HFFc6 (cell line): Measurements from ENCODE around the gene FIP1L1. TPM values are rescaled to one million over a fixed set of nuclear protein-coding genes. Genes with fewer than 3 reads are reported as not detected.
"Not testable (repeated sequence)": the region's sequence is repeated elsewhere in the genome, so short reads cannot be mapped to it uniquely, and the experiment has no call there.

Experiments used
- DNase-seq: peaks from one replicate; pipeline ENCODE4 v3.0.0-alpha.2; 2018
- H3K27ac Mint-ChIP-seq: 2 replicates; pipeline ENCODE4 v1.8.0; 2020; ENCODE audit warnings: mild to moderate bottlenecking, mixed read lengths
- H3K27me3 Mint-ChIP-seq: 2 replicates; pipeline ENCODE4 v1.8.0; 2021; ENCODE audit warnings: mild to moderate bottlenecking, moderate library complexity, mixed read lengths; ENCODE audit not compliant: insufficient read depth
- H3K36me3 Mint-ChIP-seq: 2 replicates; pipeline ENCODE4 v1.8.0; 2021; ENCODE audit warnings: low read depth, mixed read lengths
- H3K4me1 Mint-ChIP-seq: 2 replicates; pipeline ENCODE4 v1.8.0; 2020; ENCODE audit warnings: low read depth, mixed read lengths
- H3K4me3 Mint-ChIP-seq: 2 replicates; pipeline ENCODE4 v1.8.0; 2020; ENCODE audit warnings: mild to moderate bottlenecking, moderate library complexity, mixed read lengths
- H3K9me3 Mint-ChIP-seq: 2 replicates; pipeline ENCODE4 v1.8.0; 2020; ENCODE audit warnings: mild to moderate bottlenecking, mixed read lengths
- total RNA-seq, 6 experiments: library from RNA; stranded (reverse); fragmentation: NEBNext Ultra II Directional; extraction: Animal tissue kit (Norgen Biotek cat#: 25700); gene quantifications; 2 replicates in 1 of 6; 3 replicates in 5 of 6; pipeline ENCODE4 v1.2.3, GENCODE V29; 2021
- TF ChIP-seq, protein P1 (sequence below): fragments of 200-600 bp; sonication (generic); IDR thresholded peaks from 2 replicates; pipeline ENCODE4 v1.5.0; 2021; ENCODE audit warnings: antibody characterized with exemption, mild to moderate bottlenecking

Gene FIP1L1
- total RNA-seq, 6 experiments from 2014 or later = 56.3 to 81.5 (median 77.4) TPM

DNA sequence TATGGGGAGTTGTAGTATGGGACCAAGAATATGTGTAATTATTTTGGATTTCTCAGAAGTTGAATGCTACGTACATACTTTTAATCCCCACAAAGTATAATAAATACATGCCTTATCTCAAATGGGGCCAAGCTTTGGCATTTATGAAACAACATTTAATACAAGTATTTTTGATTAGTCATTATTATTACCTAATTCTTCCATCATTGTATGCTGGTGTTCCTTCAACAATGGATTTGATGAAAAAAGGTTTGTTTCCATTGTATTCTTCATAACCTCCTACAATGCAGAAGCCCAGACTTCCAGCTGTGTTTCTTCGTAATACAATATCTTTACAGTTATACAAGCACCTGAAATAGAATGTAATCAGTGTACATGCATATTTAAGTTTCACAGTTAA lies 83.8 kb downstream of the FIP1L1 start:
- Mint-ChIP-seq H3K36me3 (peaks cover 41% of the 10 kb centered on the region), H3K4me3 (no peak overlapping the region), H3K9me3 (no peaks in the 10 kb centered on the region), H3K27me3 (no peaks in the 10 kb centered on the region), H3K4me1 (peaks cover 37% of the 10 kb centered on the region), H3K27ac (no peak overlapping the region)
- TF ChIP-seq, protein P1, sequence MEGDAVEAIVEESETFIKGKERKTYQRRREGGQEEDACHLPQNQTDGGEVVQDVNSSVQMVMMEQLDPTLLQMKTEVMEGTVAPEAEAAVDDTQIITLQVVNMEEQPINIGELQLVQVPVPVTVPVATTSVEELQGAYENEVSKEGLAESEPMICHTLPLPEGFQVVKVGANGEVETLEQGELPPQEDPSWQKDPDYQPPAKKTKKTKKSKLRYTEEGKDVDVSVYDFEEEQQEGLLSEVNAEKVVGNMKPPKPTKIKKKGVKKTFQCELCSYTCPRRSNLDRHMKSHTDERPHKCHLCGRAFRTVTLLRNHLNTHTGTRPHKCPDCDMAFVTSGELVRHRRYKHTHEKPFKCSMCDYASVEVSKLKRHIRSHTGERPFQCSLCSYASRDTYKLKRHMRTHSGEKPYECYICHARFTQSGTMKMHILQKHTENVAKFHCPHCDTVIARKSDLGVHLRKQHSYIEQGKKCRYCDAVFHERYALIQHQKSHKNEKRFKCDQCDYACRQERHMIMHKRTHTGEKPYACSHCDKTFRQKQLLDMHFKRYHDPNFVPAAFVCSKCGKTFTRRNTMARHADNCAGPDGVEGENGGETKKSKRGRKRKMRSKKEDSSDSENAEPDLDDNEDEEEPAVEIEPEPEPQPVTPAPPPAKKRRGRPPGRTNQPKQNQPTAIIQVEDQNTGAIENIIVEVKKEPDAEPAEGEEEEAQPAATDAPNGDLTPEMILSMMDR = no peak
- DNase-seq = no peak

DNA sequence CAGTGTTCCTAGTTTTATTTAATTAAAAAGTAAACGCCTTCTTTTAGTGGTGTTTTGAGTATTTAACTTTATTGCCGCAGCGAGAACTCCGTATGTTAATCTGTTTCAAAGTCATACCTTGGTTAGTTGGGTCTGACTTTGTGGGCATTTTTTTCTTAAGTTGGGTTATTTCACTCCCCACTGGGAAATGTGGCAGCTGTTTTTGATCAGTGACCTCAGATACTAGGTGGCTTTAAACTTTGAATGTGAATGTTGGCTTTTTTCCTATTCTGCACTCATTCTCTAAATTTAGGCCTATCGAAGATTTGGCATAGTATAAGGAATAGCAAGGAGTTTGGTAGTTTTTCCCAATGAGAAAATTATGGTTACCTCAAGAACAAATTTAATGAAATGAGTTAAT lies 85.9 kb downstream of the FIP1L1 start:
- H3K4me1 Mint-ChIP-seq = peaks cover 31% of the 10 kb centered on the region
- no peak for DNase-seq
- H3K27ac Mint-ChIP-seq = no peak overlapping the region
- H3K4me3 Mint-ChIP-seq = no peak overlapping the region
- TF ChIP-seq, protein P1 = no peak
- H3K9me3 Mint-ChIP-seq = peaks cover 10% of the 10 kb centered on the region
- H3K36me3 Mint-ChIP-seq = peaks cover 40% of the 10 kb centered on the region
- H3K27me3 Mint-ChIP-seq = no peaks in the 10 kb centered on the region

DNA sequence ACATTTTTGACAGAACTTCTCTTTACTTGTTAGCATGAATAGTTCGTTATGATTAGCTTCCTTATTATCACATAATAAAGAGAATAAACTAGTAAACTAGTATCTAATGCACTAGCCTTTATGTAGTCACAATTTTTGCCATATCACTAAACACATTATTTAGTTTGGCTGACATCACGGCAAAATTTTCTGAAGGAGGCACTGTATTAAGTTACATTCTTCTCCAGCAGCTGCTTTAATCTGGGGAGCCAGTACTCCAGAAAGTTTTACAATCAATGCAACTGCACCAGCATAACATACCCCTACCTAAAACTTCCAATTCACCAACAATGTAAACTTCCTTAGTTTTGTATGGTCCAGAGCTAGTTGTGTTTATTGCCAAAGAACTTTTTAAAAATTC lies 87.8 kb downstream of the FIP1L1 start:
- Mint-ChIP-seq H3K27me3 (no peaks in the 10 kb centered on the region), H3K27ac (no peak overlapping the region), H3K9me3 (peaks cover 10% of the 10 kb centered on the region), H3K4me3 (no peak overlapping the region), H3K36me3 (peaks cover 23% of the 10 kb centered on the region), H3K4me1 (peaks cover 14% of the 10 kb centered on the region)
- no peak for DNase-seq
- TF ChIP-seq, protein P1 = no peak

DNA sequence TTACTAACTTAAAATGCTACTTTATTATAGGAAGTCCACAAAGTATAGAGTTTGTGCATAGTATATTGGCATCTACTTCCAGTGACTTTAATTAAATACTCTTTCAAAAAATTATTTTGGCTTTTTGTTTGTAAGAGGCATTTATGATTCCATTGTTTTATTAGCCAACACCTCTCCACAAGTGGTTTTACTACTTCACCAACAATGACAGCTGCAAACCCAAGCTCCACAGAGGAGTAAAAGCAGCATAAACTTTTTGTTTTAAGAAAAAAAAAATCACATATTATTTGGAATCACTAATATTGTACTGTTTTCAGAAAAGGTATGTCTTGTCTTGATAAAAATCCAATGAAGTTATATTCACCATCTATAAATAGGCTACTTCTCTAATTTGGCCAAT lies 88.5 kb downstream of the FIP1L1 start:
- TF ChIP-seq, protein P1 = no peak
- peaks cover 10% of the 10 kb centered on the region for H3K9me3 Mint-ChIP-seq
- no peak overlapping the region for H3K4me3 Mint-ChIP-seq
- peaks cover 19% of the 10 kb centered on the region for H3K36me3 Mint-ChIP-seq
- no peaks in the 10 kb centered on the region for H3K27me3 Mint-ChIP-seq
- H3K4me1 Mint-ChIP-seq = peaks cover 9% of the 10 kb centered on the region
- no peak for DNase-seq
- no peak overlapping the region for H3K27ac Mint-ChIP-seq

DNA sequence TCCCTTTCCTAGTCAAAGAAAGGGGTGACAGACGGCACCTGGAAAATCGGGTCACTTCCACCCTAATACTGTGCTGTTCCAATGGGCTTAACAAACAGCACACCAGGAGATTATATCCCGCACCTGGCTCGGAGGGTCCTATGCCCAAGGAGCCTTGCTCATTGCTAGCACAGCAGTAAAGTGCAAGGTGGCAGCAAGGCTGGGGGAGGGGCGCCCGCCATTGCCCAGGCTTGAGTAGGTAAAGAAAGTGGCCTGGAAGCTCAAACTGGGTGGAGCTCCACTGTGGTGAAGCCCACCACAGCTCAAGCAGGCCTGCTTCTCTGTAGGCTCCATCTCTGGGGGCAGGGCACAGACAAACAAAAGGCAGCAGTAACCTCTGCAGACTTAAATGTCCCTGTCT lies 89.1 kb downstream of the FIP1L1 start:
- peaks cover 10% of the 10 kb centered on the region for H3K9me3 Mint-ChIP-seq
- not testable (repeated sequence) for H3K4me1 Mint-ChIP-seq, H3K4me3 Mint-ChIP-seq, H3K27ac Mint-ChIP-seq, H3K27me3 Mint-ChIP-seq, DNase-seq
- H3K36me3 Mint-ChIP-seq = peaks cover 13% of the 10 kb centered on the region

DNA sequence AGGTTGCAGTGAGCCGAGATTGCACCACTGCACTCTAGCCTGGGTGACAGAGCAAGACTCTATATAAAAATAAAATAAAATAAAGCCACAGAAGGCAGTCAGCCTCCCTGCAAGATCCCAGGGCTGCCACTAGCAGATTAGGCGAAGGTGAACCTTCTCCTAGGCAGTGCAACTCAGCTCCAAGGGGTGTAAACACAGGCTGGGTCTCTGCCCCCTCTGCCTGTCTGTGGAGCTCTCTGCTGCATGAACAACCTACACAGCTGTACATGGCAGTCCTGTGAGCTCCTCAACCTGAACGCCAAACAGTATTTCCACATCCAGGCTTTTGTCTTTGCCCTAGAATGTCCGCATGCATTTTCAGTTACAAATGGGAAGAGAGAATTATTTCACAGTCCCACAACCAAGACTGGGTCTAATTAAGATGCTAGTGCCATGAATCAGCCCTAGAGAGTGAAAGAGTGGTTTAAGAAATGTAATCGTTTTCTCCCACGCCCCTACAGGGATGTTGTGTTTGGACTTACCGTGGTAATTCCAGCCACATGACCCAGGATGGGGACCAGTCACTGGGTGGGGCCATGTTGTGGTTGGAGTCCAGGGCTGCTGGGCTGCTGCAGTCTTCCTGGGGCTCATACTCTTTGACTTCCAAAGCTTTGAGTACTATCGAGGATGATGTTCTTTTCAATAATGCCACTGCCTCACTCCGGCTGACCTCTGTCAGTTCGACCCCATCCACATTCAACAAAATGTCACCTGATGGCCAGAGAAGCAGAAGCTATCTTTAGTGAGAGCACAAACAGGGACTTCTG lies 99.0 kb downstream of the FIP1L1 start:
- peak overlapping the region; percentile 97 for H3K27ac Mint-ChIP-seq
- H3K9me3 Mint-ChIP-seq = no peaks in the 10 kb centered on the region
- TF ChIP-seq, protein P1 = peak; percentile 27
- H3K36me3 Mint-ChIP-seq = peaks cover 5% of the 10 kb centered on the region; the same call in 1 of the 2 replicates
- DNase-seq = peak; percentile 99
- peak overlapping the region; percentile 78 for H3K4me3 Mint-ChIP-seq
- peaks cover 65% of the 10 kb centered on the region for H3K4me1 Mint-ChIP-seq
- no peaks in the 10 kb centered on the region; the same call in 1 of the 2 replicates for H3K27me3 Mint-ChIP-seq
